ENCODE measurements around the gene PRND.

The PRND gene

GRCh38 chr20:4677846-4678245, 43.9 kb upstream of the PRND start:
- Histone ChIP-seq H3K4me3 (ENCODE audit: low read depth, low read length) (no peak overlapping the region), H3K27ac (ENCODE audit: low read depth, low read length) (no peak overlapping the region), H3K23ac (ENCODE audit: low read length) (no peak overlapping the region), H2AK5ac (ENCODE audit: low read length) (no peak overlapping the region), H4K12ac (ENCODE audit: low read depth, low read length) (no peak overlapping the region), H3K36me3 (ENCODE audit: control insufficient read depth in 1 of 2, insufficient read depth in 2 of 2, low read length in 2 of 2) (no peaks in the 10 kb centered on the region), H3K4me1 (ENCODE audit: control insufficient read depth in 1 of 2, insufficient read depth in 2 of 2, low read length in 2 of 2) (no peaks in the 10 kb centered on the region), H2AFZ (ENCODE audit: insufficient read depth, low read length, poor library complexity) (no peak overlapping the region), H3K14ac (ENCODE audit: low read length) (no peak overlapping the region), H3K27me3 (ENCODE audit: insufficient read depth, low read length) (no peaks in the 10 kb centered on the region), H2BK120ac (ENCODE audit: insufficient read depth, low read length, poor library complexity) (no peak overlapping the region), H4K8ac (ENCODE audit: low read depth, low read length) (no peak overlapping the region), H3K4me2 (ENCODE audit: low read length) (no peak overlapping the region), H3K9ac (ENCODE audit: low read length) (peak overlapping the region; percentile 36), H3K18ac (ENCODE audit: low read length) (no peak overlapping the region), H3K4ac (ENCODE audit: low read depth, low read length) (no peak overlapping the region), H2BK12ac (ENCODE audit: low read length) (no peak overlapping the region), H3K9me3 (ENCODE audit: insufficient read depth, low read depth, low read length) (peaks cover 3% of the 10 kb centered on the region), H3K79me1 (ENCODE audit: low read length) (no peaks in the 10 kb centered on the region), H3K79me2 (ENCODE audit: control insufficient read depth, insufficient read depth, low read length, poor library complexity) (no peaks in the 10 kb centered on the region), H2BK5ac (ENCODE audit: low read depth, low read length, poor library complexity) (no peak overlapping the region), H4K91ac (ENCODE audit: low read depth, low read length) (no peak overlapping the region)
- no CpG with 5 or more reads among the region's 2 CpGs for WGBS (ENCODE audit: extremely low coverage, insufficient coverage, insufficient read length)
- no peak for DNase-seq

- H3K9me3 ChIP-seq (ENCODE audit: insufficient read depth, low read depth, low read length), result peaks cover 3% of the 10 kb centered on the region
- no peak overlapping the region for H4K12ac ChIP-seq (ENCODE audit: low read depth, low read length)
- H3K79me2 ChIP-seq (ENCODE audit: control insufficient read depth, insufficient read depth, low read length, poor library complexity), result peaks cover under 1% of the 10 kb centered on the region
- H3K36me3 ChIP-seq (ENCODE audit: control insufficient read depth in 1 of 2, insufficient read depth in 2 of 2, low read length in 2 of 2), result no peaks in the 10 kb centered on the region
- no peak overlapping the region for H2AK5ac ChIP-seq (ENCODE audit: low read length)
- WGBS (ENCODE audit: extremely low coverage, insufficient coverage, insufficient read length), result no CpG with 5 or more reads among the region's 6 CpGs
- H3K4me1 ChIP-seq (ENCODE audit: control insufficient read depth in 1 of 2, insufficient read depth in 2 of 2, low read length in 2 of 2), result no peaks in the 10 kb centered on the region
- H3K27me3 ChIP-seq (ENCODE audit: insufficient read depth, low read length), result no peaks in the 10 kb centered on the region
- H2BK120ac ChIP-seq (ENCODE audit: insufficient read depth, low read length, poor library complexity), result no peak overlapping the region
- DNase-seq, result no peak
- no peak overlapping the region for H3K4me3 ChIP-seq (ENCODE audit: low read depth, low read length)
- H3K14ac ChIP-seq (ENCODE audit: low read length), result no peak overlapping the region
- no peak overlapping the region for H3K18ac ChIP-seq (ENCODE audit: low read length)
- no peak overlapping the region for H2AFZ ChIP-seq (ENCODE audit: insufficient read depth, low read length, poor library complexity)
- no peak overlapping the region for H3K4me2 ChIP-seq (ENCODE audit: low read length)
- H3K4ac ChIP-seq (ENCODE audit: low read depth, low read length), result no peak overlapping the region
- H3K9ac ChIP-seq (ENCODE audit: low read length), result no peak overlapping the region
- no peak overlapping the region for H2BK12ac ChIP-seq (ENCODE audit: low read length)
- H4K91ac ChIP-seq (ENCODE audit: low read depth, low read length), result no peak overlapping the region
- no peak overlapping the region for H2BK5ac ChIP-seq (ENCODE audit: low read depth, low read length, poor library complexity)
- H3K79me1 ChIP-seq (ENCODE audit: low read length), result peaks cover under 1% of the 10 kb centered on the region
- no peak overlapping the region for H3K27ac ChIP-seq (ENCODE audit: low read depth, low read length)
- H3K23ac ChIP-seq (ENCODE audit: low read length), result no peak overlapping the region
- no peak overlapping the region for H4K8ac ChIP-seq (ENCODE audit: low read depth, low read length)
Observed at GRCh38 chr20:4681401-4681800, 40.3 kb upstream of the PRND start.

- WGBS (ENCODE audit: extremely low coverage, insufficient coverage, insufficient read length), result no CpG with 5 or more reads among the region's 5 CpGs
- Histone ChIP-seq H3K18ac (ENCODE audit: low read length) (no peak overlapping the region), H3K4me3 (ENCODE audit: low read depth, low read length) (no peak overlapping the region), H3K27ac (ENCODE audit: low read depth, low read length) (no peak overlapping the region), H3K14ac (ENCODE audit: low read length) (no peak overlapping the region), H3K27me3 (ENCODE audit: insufficient read depth, low read length) (no peaks in the 10 kb centered on the region), H3K9me3 (ENCODE audit: insufficient read depth, low read depth, low read length) (peaks cover 3% of the 10 kb centered on the region), H3K36me3 (ENCODE audit: control insufficient read depth in 1 of 2, insufficient read depth in 2 of 2, low read length in 2 of 2) (no peaks in the 10 kb centered on the region), H4K12ac (ENCODE audit: low read depth, low read length) (no peak overlapping the region), H3K79me2 (ENCODE audit: control insufficient read depth, insufficient read depth, low read length, poor library complexity) (peaks cover 3% of the 10 kb centered on the region), H3K4ac (ENCODE audit: low read depth, low read length) (no peak overlapping the region), H3K4me1 (ENCODE audit: control insufficient read depth in 1 of 2, insufficient read depth in 2 of 2, low read length in 2 of 2) (no peaks in the 10 kb centered on the region), H4K91ac (ENCODE audit: low read depth, low read length) (no peak overlapping the region), H2BK5ac (ENCODE audit: low read depth, low read length, poor library complexity) (no peak overlapping the region), H4K8ac (ENCODE audit: low read depth, low read length) (no peak overlapping the region), H2BK12ac (ENCODE audit: low read length) (no peak overlapping the region), H3K23ac (ENCODE audit: low read length) (no peak overlapping the region), H2AK5ac (ENCODE audit: low read length) (no peak overlapping the region), H2AFZ (ENCODE audit: insufficient read depth, low read length, poor library complexity) (no peak overlapping the region), H2BK120ac (ENCODE audit: insufficient read depth, low read length, poor library complexity) (no peak overlapping the region), H3K79me1 (ENCODE audit: low read length) (peaks cover 6% of the 10 kb centered on the region), H3K9ac (ENCODE audit: low read length) (no peak overlapping the region), H3K4me2 (ENCODE audit: low read length) (no peak overlapping the region)
- DNase-seq, result peak; percentile 29 to 83
Observed at GRCh38 chr20:4681991-4682401, 39.7 kb upstream of the PRND start.

DNA sequence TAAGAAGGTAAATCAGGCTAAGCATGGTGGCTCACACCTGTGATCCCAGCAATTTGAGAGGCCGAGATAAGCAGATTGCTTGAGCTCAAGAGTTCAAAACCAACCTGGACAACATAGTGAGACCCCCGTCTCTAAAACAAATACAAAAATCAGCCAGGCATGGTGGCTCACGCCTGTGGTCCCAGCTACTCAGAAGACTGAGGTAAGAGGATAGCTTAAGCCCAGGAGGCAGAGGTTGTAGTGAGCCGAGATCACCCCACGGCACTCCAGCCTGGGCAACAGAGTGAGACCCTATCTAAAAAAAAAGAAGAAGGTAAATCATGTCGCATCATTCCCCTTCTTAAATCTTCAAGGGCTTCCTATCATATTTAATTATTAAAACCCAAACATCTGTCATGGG, 39.0 kb upstream of the PRND start:
- H4K12ac ChIP-seq (ENCODE audit: low read depth, low read length), result no peak overlapping the region
- no CpG with 5 or more reads among the region's 6 CpGs for WGBS (ENCODE audit: extremely low coverage, insufficient coverage, insufficient read length)
- no peak overlapping the region for H4K91ac ChIP-seq (ENCODE audit: low read depth, low read length)
- H3K14ac ChIP-seq (ENCODE audit: low read length), result no peak overlapping the region
- H3K4ac ChIP-seq (ENCODE audit: low read depth, low read length), result no peak overlapping the region
- H3K4me3 ChIP-seq (ENCODE audit: low read depth, low read length), result no peak overlapping the region
- no peak overlapping the region for H3K4me2 ChIP-seq (ENCODE audit: low read length)
- peaks cover 3% of the 10 kb centered on the region for H3K9me3 ChIP-seq (ENCODE audit: insufficient read depth, low read depth, low read length)
- no peak overlapping the region for H2AFZ ChIP-seq (ENCODE audit: insufficient read depth, low read length, poor library complexity)
- no peak overlapping the region for H2AK5ac ChIP-seq (ENCODE audit: low read length)
- H2BK5ac ChIP-seq (ENCODE audit: low read depth, low read length, poor library complexity), result no peak overlapping the region
- H3K9ac ChIP-seq (ENCODE audit: low read length), result no peak overlapping the region
- no peak overlapping the region for H4K8ac ChIP-seq (ENCODE audit: low read depth, low read length)
- no peak overlapping the region for H2BK12ac ChIP-seq (ENCODE audit: low read length)
- H3K23ac ChIP-seq (ENCODE audit: low read length), result no peak overlapping the region
- H3K18ac ChIP-seq (ENCODE audit: low read length), result no peak overlapping the region
- H3K27me3 ChIP-seq (ENCODE audit: insufficient read depth, low read length), result no peaks in the 10 kb centered on the region
- DNase-seq, result no peak
- H3K79me1 ChIP-seq (ENCODE audit: low read length), result peaks cover 6% of the 10 kb centered on the region
- peaks cover 3% of the 10 kb centered on the region for H3K79me2 ChIP-seq (ENCODE audit: control insufficient read depth, insufficient read depth, low read length, poor library complexity)
- no peak overlapping the region for H3K27ac ChIP-seq (ENCODE audit: low read depth, low read length)
- H2BK120ac ChIP-seq (ENCODE audit: insufficient read depth, low read length, poor library complexity), result no peak overlapping the region
- H3K36me3 ChIP-seq (ENCODE audit: control insufficient read depth in 1 of 2, insufficient read depth in 2 of 2, low read length in 2 of 2), result no peaks in the 10 kb centered on the region
- H3K4me1 ChIP-seq (ENCODE audit: control insufficient read depth in 1 of 2, insufficient read depth in 2 of 2, low read length in 2 of 2), result peaks cover 0 to 4% of the 10 kb centered on the region in 2 experiments

All from trophoblast cell (in vitro differentiated cells and primary cell).